ENCODE measurements around the gene PSMA2.

The PSMA2 gene

GRCh38 chr7:42883950-42884349 is 48.0 kb downstream of the PSMA2 start:
- Histone ChIP-seq H3K9ac (ENCODE audit: low read depth, low read length) (no peak overlapping the region), H2AFZ (ENCODE audit: low read depth, low read length) (no peak overlapping the region), H3K79me2 (ENCODE audit: insufficient read depth, low read length) (no peaks in the 10 kb centered on the region), H3K27me3 (ENCODE audit: insufficient read depth, low read length, poor library complexity) (peaks cover 3% of the 10 kb centered on the region), H3K4me2 (ENCODE audit: insufficient read depth, low read length) (no peak overlapping the region), H3K27ac (ENCODE audit: low read length) (no peak overlapping the region), H3K36me3 (ENCODE audit: insufficient read depth, low read length) (no peaks in the 10 kb centered on the region), H4K20me1 (ENCODE audit: insufficient read depth, low read length) (no peaks in the 10 kb centered on the region), H3K4me1 (ENCODE audit: insufficient read depth, low read length) (no peaks in the 10 kb centered on the region), H3K9me3 (ENCODE audit: insufficient read depth, low read length, severe bottlenecking) (no peaks in the 10 kb centered on the region), H3K4me3 (ENCODE audit: low read depth in 1 of 2, low read length in 2 of 2) (no peak overlapping the region)
- TF ChIP-seq EZH2 (IDR thresholded peaks at IDR 0.05; ENCODE audit: borderline replicate concordance, low read depth, low read length, severe bottlenecking) (no peak), CTCF (IDR thresholded peaks at IDR 0.05; ENCODE audit: borderline replicate concordance, extremely low read depth, low read length, poor library complexity, severe bottlenecking) (no peak)
- DNase-seq (no peak), ATAC-seq (ENCODE audit: insufficient read depth, low read depth) (no peak)

GRCh38 chr7:42880392-42880791 is 51.6 kb downstream of the PSMA2 start:
- Histone ChIP-seq H3K9ac (ENCODE audit: low read depth, low read length) (no peak overlapping the region), H3K79me2 (ENCODE audit: insufficient read depth, low read length) (no peaks in the 10 kb centered on the region), H2AFZ (ENCODE audit: low read depth, low read length) (no peak overlapping the region), H3K4me1 (ENCODE audit: insufficient read depth, low read length) (no peaks in the 10 kb centered on the region), H3K4me3 (ENCODE audit: low read depth in 1 of 2, low read length in 2 of 2) (no peak overlapping the region), H3K9me3 (ENCODE audit: insufficient read depth, low read length, severe bottlenecking) (no peaks in the 10 kb centered on the region), H3K36me3 (ENCODE audit: insufficient read depth, low read length) (no peaks in the 10 kb centered on the region), H3K27me3 (ENCODE audit: insufficient read depth, low read length, poor library complexity) (no peaks in the 10 kb centered on the region), H4K20me1 (ENCODE audit: insufficient read depth, low read length) (no peaks in the 10 kb centered on the region), H3K27ac (ENCODE audit: low read length) (no peak overlapping the region), H3K4me2 (ENCODE audit: insufficient read depth, low read length) (no peak overlapping the region)
- ATAC-seq (ENCODE audit: insufficient read depth, low read depth) (no peak), DNase-seq (no peak)
- TF ChIP-seq CTCF (IDR thresholded peaks at IDR 0.05; ENCODE audit: borderline replicate concordance, extremely low read depth, low read length, poor library complexity, severe bottlenecking) (no peak), EZH2 (IDR thresholded peaks at IDR 0.05; ENCODE audit: borderline replicate concordance, low read depth, low read length, severe bottlenecking) (no peak)

GRCh38 chr7:42878303-42878702 is 53.7 kb downstream of the PSMA2 start:
- DNase-seq (no peak), ATAC-seq (ENCODE audit: insufficient read depth, low read depth) (no peak)
- TF ChIP-seq EZH2 (IDR thresholded peaks at IDR 0.05; ENCODE audit: borderline replicate concordance, low read depth, low read length, severe bottlenecking) (no peak), CTCF (IDR thresholded peaks at IDR 0.05; ENCODE audit: borderline replicate concordance, extremely low read depth, low read length, poor library complexity, severe bottlenecking) (no peak)
- no peaks in the 10 kb centered on the region for H4K20me1 ChIP-seq (ENCODE audit: insufficient read depth, low read length)
- no peaks in the 10 kb centered on the region for H3K9me3 ChIP-seq (ENCODE audit: insufficient read depth, low read length, severe bottlenecking)
- no peaks in the 10 kb centered on the region for H3K79me2 ChIP-seq (ENCODE audit: insufficient read depth, low read length)
- no peaks in the 10 kb centered on the region for H3K36me3 ChIP-seq (ENCODE audit: insufficient read depth, low read length)
- H3K4me3 ChIP-seq (ENCODE audit: low read depth in 1 of 2, low read length in 2 of 2): no peak overlapping the region
- H3K27ac ChIP-seq (ENCODE audit: low read length): no peak overlapping the region
- H3K9ac ChIP-seq (ENCODE audit: low read depth, low read length): no peak overlapping the region
- H2AFZ ChIP-seq (ENCODE audit: low read depth, low read length): no peak overlapping the region
- H3K4me2 ChIP-seq (ENCODE audit: insufficient read depth, low read length): no peak overlapping the region
- no peaks in the 10 kb centered on the region for H3K27me3 ChIP-seq (ENCODE audit: insufficient read depth, low read length, poor library complexity)
- no peaks in the 10 kb centered on the region for H3K4me1 ChIP-seq (ENCODE audit: insufficient read depth, low read length)

- Histone ChIP-seq H3K4me1 (ENCODE audit: insufficient read depth, low read length) (no peaks in the 10 kb centered on the region), H3K4me3 (ENCODE audit: low read depth in 1 of 2, low read length in 2 of 2) (no peak overlapping the region), H4K20me1 (ENCODE audit: insufficient read depth, low read length) (no peaks in the 10 kb centered on the region), H3K27me3 (ENCODE audit: insufficient read depth, low read length, poor library complexity) (no peaks in the 10 kb centered on the region), H3K79me2 (ENCODE audit: insufficient read depth, low read length) (no peaks in the 10 kb centered on the region), H3K9me3 (ENCODE audit: insufficient read depth, low read length, severe bottlenecking) (no peaks in the 10 kb centered on the region), H2AFZ (ENCODE audit: low read depth, low read length) (no peak overlapping the region), H3K36me3 (ENCODE audit: insufficient read depth, low read length) (no peaks in the 10 kb centered on the region), H3K27ac (ENCODE audit: low read length) (no peak overlapping the region), H3K9ac (ENCODE audit: low read depth, low read length) (no peak overlapping the region), H3K4me2 (ENCODE audit: insufficient read depth, low read length) (no peak overlapping the region)
- ATAC-seq (ENCODE audit: insufficient read depth, low read depth) (no peak; the same call in 2 of the 3 replicates), DNase-seq (no peak)
- no peak for TF ChIP-seq EZH2 (IDR thresholded peaks at IDR 0.05; ENCODE audit: borderline replicate concordance, low read depth, low read length, severe bottlenecking)
- no peak for TF ChIP-seq CTCF (IDR thresholded peaks at IDR 0.05; ENCODE audit: borderline replicate concordance, extremely low read depth, low read length, poor library complexity, severe bottlenecking)
Measured at GRCh38 chr7:42877862-42878261, 54.1 kb downstream of the PSMA2 start.
